Measurements from ENCODE around the gene KLHL33.
"Not testable (repeated sequence)": the region's sequence is repeated elsewhere in the genome, so short reads cannot be mapped to it uniquely, and the experiment has no call there.

KLHL33 gene

DNA sequence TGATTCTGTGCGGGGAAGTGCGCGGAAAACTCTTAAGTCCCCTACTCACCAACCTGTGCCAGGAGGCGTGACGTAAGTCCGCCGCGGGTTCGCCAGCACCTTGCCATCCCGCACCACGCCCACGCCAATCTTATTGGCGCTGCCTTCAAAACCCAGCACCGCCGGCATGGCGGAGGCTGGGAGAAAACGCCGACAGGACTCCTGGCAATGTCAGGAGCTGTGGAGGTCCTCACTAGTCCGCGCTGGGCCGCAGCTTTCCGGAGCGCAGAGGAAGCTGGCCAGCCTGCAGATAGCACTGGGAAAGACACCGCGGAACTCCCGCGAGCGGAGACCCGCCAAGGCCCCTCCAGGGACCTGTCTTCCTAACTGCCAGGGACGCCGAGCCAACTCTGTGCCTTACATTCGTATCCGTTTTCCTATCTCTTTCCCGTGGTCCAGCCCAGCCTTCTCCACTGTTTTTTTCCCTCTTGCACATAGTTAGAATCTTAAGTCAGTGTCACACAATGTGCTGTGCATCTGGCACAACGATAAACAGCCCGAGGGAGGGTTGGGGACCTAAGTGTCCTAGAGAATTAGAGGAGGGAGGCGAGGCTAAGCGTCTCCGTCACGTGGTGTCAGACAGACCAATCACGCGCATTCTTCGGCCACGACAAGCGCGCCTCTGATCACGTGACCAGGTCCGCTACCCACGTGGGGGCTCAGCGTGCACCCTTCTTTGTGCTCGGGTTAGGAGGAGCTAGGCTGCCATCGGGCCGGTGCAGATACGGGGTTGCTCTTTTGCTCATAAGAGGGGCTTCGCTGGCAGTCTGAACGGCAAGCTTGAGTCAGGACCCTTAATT is 18.8 kb upstream of the KLHL33 start, which contains the start of the genes APEX1 and OSGEP:
TSS of gene APEX1 (plus strand) at position 711 of the 839 bp plus-strand sequence. CDS start 420 bp downstream, outside the sequence.
TSS of gene OSGEP (minus strand) at position 297 of the 839 bp plus-strand sequence. CDS start at position 168, 129 bp downstream.
- H3K36me3 Mint-ChIP-seq (ENCODE audit: low read depth) = peaks cover 35% of the 10 kb centered on the region

DNA sequence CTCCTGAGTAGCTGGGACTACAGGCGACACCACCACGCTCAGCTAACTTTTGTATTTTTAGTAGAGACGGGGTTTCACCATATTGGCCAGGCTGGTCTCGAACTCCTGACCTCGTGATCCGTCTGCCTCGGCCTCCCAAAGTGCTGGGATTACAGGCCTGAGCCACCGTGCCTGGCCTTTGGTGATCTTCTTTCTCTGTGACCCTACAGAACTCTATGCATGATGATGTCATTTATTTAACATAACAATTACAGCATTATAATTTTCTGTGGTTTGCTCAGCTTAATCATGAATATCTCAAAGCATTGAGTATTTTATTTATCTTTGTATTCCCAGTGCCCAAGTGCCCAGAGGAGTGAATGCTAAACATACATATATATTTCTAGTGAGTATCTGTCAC is 16.9 kb upstream of the KLHL33 start:
- H3K9me3 Mint-ChIP-seq; H3K4me1 Mint-ChIP-seq; H3K27me3 Mint-ChIP-seq (ENCODE audit: low read depth): not testable (repeated sequence)
- H3K4me3 Mint-ChIP-seq = peak overlapping the region; percentile 54 to 76 (median 75)
- peaks cover 42% of the 10 kb centered on the region for H3K36me3 Mint-ChIP-seq (ENCODE audit: low read depth)
- peak overlapping the region in 1 of 3 experiments; percentile 49 for H3K27ac Mint-ChIP-seq

More for the DNA sequence above, 18.8 kb upstream of the KLHL33 start, which contains the start of the genes APEX1 and OSGEP:
- peaks cover under 1% of the 10 kb centered on the region for H3K4me1 Mint-ChIP-seq
- H3K9me3 Mint-ChIP-seq = no peaks in the 10 kb centered on the region
- peak within 1 kb of the TSS; percentile 7 to 47 (median 19) for H3K4me3 Mint-ChIP-seq
- H3K27me3 Mint-ChIP-seq (ENCODE audit: low read depth) = no peaks in the 10 kb centered on the region
- TF ChIP-seq, protein P1, sequence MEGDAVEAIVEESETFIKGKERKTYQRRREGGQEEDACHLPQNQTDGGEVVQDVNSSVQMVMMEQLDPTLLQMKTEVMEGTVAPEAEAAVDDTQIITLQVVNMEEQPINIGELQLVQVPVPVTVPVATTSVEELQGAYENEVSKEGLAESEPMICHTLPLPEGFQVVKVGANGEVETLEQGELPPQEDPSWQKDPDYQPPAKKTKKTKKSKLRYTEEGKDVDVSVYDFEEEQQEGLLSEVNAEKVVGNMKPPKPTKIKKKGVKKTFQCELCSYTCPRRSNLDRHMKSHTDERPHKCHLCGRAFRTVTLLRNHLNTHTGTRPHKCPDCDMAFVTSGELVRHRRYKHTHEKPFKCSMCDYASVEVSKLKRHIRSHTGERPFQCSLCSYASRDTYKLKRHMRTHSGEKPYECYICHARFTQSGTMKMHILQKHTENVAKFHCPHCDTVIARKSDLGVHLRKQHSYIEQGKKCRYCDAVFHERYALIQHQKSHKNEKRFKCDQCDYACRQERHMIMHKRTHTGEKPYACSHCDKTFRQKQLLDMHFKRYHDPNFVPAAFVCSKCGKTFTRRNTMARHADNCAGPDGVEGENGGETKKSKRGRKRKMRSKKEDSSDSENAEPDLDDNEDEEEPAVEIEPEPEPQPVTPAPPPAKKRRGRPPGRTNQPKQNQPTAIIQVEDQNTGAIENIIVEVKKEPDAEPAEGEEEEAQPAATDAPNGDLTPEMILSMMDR (IDR thresholded peaks at IDR 0.05; ENCODE audit: unreplicated experiment in 3 of 3) = no peak
- no peak within 1 kb of the TSS for H3K27ac Mint-ChIP-seq

DNA sequence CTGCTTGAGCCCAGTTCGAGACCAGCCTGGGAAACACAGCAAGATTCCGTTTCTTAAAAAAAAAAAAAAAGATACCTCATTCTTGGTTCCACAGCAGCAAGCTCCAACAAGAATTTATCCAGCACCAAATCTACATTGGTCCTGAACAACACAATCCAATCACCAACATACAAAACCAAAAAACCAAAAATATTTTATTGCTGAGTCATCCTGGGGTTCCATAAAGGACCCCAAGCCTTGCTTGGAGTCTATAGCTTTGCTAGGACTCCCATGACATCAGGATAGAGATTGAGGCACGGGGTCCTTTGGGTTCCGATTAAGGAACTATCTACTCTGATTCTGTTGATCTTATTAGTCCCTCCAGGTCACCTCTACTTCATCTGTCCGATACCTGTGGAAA is 10.9 kb upstream of the KLHL33 start:
- no peak overlapping the region for H3K4me3 Mint-ChIP-seq
- TF ChIP-seq, protein P1 (IDR thresholded peaks at IDR 0.05; ENCODE audit: unreplicated experiment in 3 of 3) = no peak
- no peaks in the 10 kb centered on the region for H3K9me3 Mint-ChIP-seq
- peaks cover 48% of the 10 kb centered on the region for H3K36me3 Mint-ChIP-seq (ENCODE audit: low read depth)
- H3K27me3 Mint-ChIP-seq (ENCODE audit: low read depth) = no peaks in the 10 kb centered on the region
- no peak overlapping the region for H3K27ac Mint-ChIP-seq
- no peaks in the 10 kb centered on the region for H3K4me1 Mint-ChIP-seq

DNA sequence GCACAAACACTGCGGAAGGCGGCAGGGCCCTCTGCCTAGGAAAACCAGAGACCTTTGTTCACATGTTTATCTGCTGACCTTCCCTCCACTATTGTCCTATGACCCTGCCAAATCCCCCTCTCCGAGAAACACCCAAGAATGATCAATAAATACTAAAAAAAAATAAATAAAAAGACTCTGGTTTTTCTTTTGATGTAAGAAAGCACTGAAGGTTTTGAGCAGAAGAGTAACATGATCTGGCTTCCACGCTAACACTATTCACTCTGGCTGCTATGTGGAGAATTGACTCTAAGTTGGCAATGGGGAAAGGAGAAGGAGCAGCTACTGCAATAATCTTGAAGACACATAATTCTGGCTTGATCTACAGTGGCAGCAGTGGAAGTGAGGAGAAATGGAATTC is 7.7 kb upstream of the KLHL33 start:
- not testable (repeated sequence) for H3K4me1 Mint-ChIP-seq; H3K4me3 Mint-ChIP-seq; H3K27me3 Mint-ChIP-seq (ENCODE audit: low read depth); H3K27ac Mint-ChIP-seq; H3K9me3 Mint-ChIP-seq
- H3K36me3 Mint-ChIP-seq (ENCODE audit: low read depth) = peaks cover 28% of the 10 kb centered on the region

DNA sequence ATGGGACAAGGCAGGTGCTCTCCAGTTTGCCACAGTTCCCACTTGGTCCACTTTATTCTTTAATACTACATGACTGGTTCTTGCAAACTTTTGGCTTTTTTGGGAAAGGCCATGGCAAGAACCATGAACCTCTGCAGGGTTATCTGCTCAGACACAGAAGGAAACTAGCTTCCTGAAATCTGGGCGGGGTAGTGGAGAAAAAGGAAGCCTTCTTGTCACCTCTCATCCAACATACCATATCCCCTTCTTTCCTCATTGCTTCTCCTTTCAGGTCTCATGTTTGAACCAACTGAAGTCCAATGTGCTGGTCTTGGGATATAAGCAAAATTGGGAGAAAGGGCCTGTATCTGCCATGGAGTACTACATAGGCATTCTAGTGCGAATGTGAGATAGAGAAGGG is 5.5 kb upstream of the KLHL33 start:
- peaks cover 11% of the 10 kb centered on the region for H3K36me3 Mint-ChIP-seq (ENCODE audit: low read depth)
- no peak overlapping the region for H3K4me3 Mint-ChIP-seq
- no peaks in the 10 kb centered on the region for H3K9me3 Mint-ChIP-seq
- peaks cover 15% of the 10 kb centered on the region for H3K27me3 Mint-ChIP-seq (ENCODE audit: low read depth)
- TF ChIP-seq, protein P1 (IDR thresholded peaks at IDR 0.05; ENCODE audit: unreplicated experiment in 3 of 3) = no peak
- H3K4me1 Mint-ChIP-seq = no peaks in the 10 kb centered on the region
- H3K27ac Mint-ChIP-seq = no peak overlapping the region

DNA sequence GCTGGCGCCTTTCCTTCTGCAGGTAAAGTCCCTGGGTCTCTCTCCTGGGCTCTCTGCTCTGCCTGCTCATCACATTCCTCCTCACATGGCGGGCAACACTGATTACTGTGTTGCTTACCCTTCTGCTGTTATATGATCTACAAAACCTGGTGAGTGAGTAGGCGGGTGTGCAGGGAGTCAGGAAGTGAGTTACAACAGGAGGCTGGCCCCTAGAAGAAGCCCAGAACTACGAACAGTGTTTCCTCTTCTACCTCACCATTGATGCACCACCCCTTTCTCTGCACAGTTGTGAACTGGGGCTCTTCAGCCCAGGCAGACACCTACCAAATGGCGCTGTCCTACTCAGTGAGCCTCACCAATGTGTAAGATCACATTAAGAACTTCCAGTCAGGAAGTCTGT is 4.9 kb upstream of the KLHL33 start:
- Mint-ChIP-seq H3K36me3 (ENCODE audit: low read depth) (peaks cover 11% of the 10 kb centered on the region), H3K27ac (no peak overlapping the region), H3K4me3 (no peak overlapping the region), H3K9me3 (no peaks in the 10 kb centered on the region), H3K27me3 (ENCODE audit: low read depth) (peaks cover 18% of the 10 kb centered on the region), H3K4me1 (no peaks in the 10 kb centered on the region)
- TF ChIP-seq, protein P1 (IDR thresholded peaks at IDR 0.05; ENCODE audit: unreplicated experiment in 3 of 3) = no peak

DNA sequence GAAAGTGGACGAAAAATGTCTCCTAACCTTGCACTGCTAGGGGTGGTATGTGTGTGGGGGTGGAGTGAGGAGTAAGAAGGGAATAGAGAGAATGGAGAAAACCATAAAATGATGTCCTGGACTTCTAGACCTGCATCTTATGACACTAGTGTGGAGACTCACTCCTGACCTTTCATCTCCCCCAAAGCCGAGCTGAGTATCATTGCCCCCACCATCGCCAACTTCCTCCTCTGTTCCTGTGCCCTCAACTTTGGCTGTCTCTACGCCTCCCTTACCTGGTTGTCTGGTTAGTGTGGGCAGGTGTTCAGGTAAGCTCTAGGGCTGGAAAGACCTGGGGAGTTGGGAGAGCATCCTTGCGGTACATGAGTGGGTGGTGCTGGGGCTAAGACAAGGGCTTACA is 4.5 kb upstream of the KLHL33 start:
- Mint-ChIP-seq H3K27me3 (ENCODE audit: low read depth) (peaks cover 22% of the 10 kb centered on the region), H3K36me3 (ENCODE audit: low read depth) (peaks cover 11% of the 10 kb centered on the region), H3K27ac (no peak overlapping the region), H3K4me3 (no peak overlapping the region), H3K4me1 (no peaks in the 10 kb centered on the region), H3K9me3 (no peaks in the 10 kb centered on the region)
- TF ChIP-seq, protein P1 (IDR thresholded peaks at IDR 0.05; ENCODE audit: unreplicated experiment in 3 of 3) = no peak

Data from nephron (organoid).